Caco-2 (cell line): ENCODE data around the gene CPB2. TPM values are rescaled to one million over a fixed set of nuclear protein-coding genes. Genes with fewer than 3 reads are reported as not detected.

Experiments used
- BruUV-seq: library from RNA; stranded (reverse); fragments of 400-500 nt; replicated peaks from 2 replicates; lab custom pipeline; 2021; lab: Mats Ljungman, UMichigan
- CTCF ChIA-PET: fragments of 300-600 bp; sonication (Branson Sonifier 250); formaldehyde crosslinking; loops from one replicate; lab custom pipeline; 2022; ENCODE audit warnings: antibody characterized with exemption; lab: Charles Lee
- POLR2A ChIA-PET: fragments of 300-600 bp; sonication (Branson Sonifier 250); formaldehyde crosslinking; loops from one replicate; lab custom pipeline; 2022; ENCODE audit warnings: antibody characterized with exemption; lab: Charles Lee
- DNase-seq, 2 experiments: peaks; one replicate each; pipeline versions ENCODE4 v3.0.0 to v3.0.0-alpha.2; 2020 to 2022
- H3K27me3 ChIP-seq: replicated peaks from 2 replicates; pipeline ENCODE4 v1.6.0; 2011; ENCODE audit warnings: low read length; ENCODE audit not compliant: control insufficient read depth, insufficient read depth
- H3K36me3 ChIP-seq: 2 replicates; pipeline ENCODE4 v1.5.1; 2011; ENCODE audit warnings: low read length; ENCODE audit not compliant: control insufficient read depth, insufficient read depth
- H3K4me1 ChIP-seq: fragments of 250-450 bp; sonication (Bioruptor Pico); 2 replicates; pipeline ENCODE4 v1.5.1; 2020; ENCODE audit warnings: mild to moderate bottlenecking
- H3K4me3 ChIP-seq: 2 replicates; pipeline ENCODE4 v1.5.1; 2011; ENCODE audit warnings: low read depth, mild to moderate bottlenecking, control low read depth, low read length
- H3K9me3 ChIP-seq: fragments of 250-450 bp; sonication (Bioruptor Pico); 2 replicates; pipeline ENCODE4 v1.5.1; 2020; ENCODE audit warnings: mild to moderate bottlenecking, moderate library complexity
- H3K27ac Mint-ChIP-seq: one replicate; pipeline ENCODE4 v1.8.0; 2022; ENCODE audit warnings: mixed read lengths; ENCODE audit not compliant: unreplicated experiment
- H3K27me3 Mint-ChIP-seq: one replicate; pipeline ENCODE4 v1.8.0; 2022; ENCODE audit warnings: mixed read lengths; ENCODE audit not compliant: insufficient read depth, unreplicated experiment
- H3K36me3 Mint-ChIP-seq: one replicate; pipeline ENCODE4 v1.8.0; 2022; ENCODE audit warnings: mild to moderate bottlenecking, mixed read lengths; ENCODE audit not compliant: insufficient read depth, unreplicated experiment
- H3K4me1 Mint-ChIP-seq: one replicate; pipeline ENCODE4 v1.8.0; 2022; ENCODE audit warnings: low read depth, mixed read lengths; ENCODE audit not compliant: unreplicated experiment
- H3K4me3 Mint-ChIP-seq: one replicate; pipeline ENCODE4 v1.8.0; 2022; ENCODE audit warnings: mild to moderate bottlenecking, moderate library complexity, mixed read lengths; ENCODE audit not compliant: unreplicated experiment
- H3K9me3 Mint-ChIP-seq: one replicate; pipeline ENCODE4 v1.8.0; 2022; ENCODE audit warnings: mixed read lengths; ENCODE audit not compliant: unreplicated experiment
- intact Hi-C: fragments of 100-400 bp; cut with micrococcal nuclease; formaldehyde crosslinking; loops from one replicate; pipeline ENCODE4 v1.10.0; 2022; ENCODE audit not compliant: unreplicated experiment
- total RNA-seq: library from RNA; stranded (reverse); gene quantifications from 2 replicates; pipeline ENCODE4 v1.2.3, GENCODE V29; 2022
- TF ChIP-seq, protein P1 (sequence below), 2 experiments: fragments of 200-600 bp in 1 of 2; IDR thresholded peaks; 1 replicate in 1 of 2; 2 replicates in 1 of 2; pipeline versions ENCODE4 v1.5.1 to v1.8.0; 2011 to 2022; ENCODE audit warnings: antibody characterized with exemption in 1 of 2, control low read depth in 1 of 2, inconsistent platforms in 1 of 2, low read depth in 1 of 2, low read length in 1 of 2, mild to moderate bottlenecking in 1 of 2, moderate library complexity in 1 of 2; ENCODE audit not compliant: insufficient read depth in 1 of 2, severe bottlenecking in 1 of 2, unreplicated experiment in 1 of 2

Gene CPB2
- total RNA-seq, 1 experiment from 2014 or later: 0.18 TPM

- no peaks in the 10 kb centered on the region for H3K27me3 ChIP-seq
- no peaks in the 10 kb centered on the region for H3K9me3 Mint-ChIP-seq
- peaks cover 6% of the 10 kb centered on the region for H3K4me1 Mint-ChIP-seq
- no peaks in the 10 kb centered on the region for H3K36me3 ChIP-seq
- peaks cover 21% of the 10 kb centered on the region for H3K36me3 Mint-ChIP-seq
- DNase-seq: peak in 1 of 2 experiments; percentile 23
- no peaks in the 10 kb centered on the region for H3K27me3 Mint-ChIP-seq
- intact Hi-C loops: no loop called here
- TF ChIP-seq, protein P1, sequence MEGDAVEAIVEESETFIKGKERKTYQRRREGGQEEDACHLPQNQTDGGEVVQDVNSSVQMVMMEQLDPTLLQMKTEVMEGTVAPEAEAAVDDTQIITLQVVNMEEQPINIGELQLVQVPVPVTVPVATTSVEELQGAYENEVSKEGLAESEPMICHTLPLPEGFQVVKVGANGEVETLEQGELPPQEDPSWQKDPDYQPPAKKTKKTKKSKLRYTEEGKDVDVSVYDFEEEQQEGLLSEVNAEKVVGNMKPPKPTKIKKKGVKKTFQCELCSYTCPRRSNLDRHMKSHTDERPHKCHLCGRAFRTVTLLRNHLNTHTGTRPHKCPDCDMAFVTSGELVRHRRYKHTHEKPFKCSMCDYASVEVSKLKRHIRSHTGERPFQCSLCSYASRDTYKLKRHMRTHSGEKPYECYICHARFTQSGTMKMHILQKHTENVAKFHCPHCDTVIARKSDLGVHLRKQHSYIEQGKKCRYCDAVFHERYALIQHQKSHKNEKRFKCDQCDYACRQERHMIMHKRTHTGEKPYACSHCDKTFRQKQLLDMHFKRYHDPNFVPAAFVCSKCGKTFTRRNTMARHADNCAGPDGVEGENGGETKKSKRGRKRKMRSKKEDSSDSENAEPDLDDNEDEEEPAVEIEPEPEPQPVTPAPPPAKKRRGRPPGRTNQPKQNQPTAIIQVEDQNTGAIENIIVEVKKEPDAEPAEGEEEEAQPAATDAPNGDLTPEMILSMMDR (IDR thresholded peaks at IDR 0.05; ENCODE audit: insufficient read depth in 1 of 2, low read depth in 1 of 2, low read length in 1 of 2, severe bottlenecking in 1 of 2, unreplicated experiment in 1 of 2): no peak
- H3K27ac Mint-ChIP-seq: no peak overlapping the region
- no peaks in the 10 kb centered on the region for H3K4me1 ChIP-seq
- peaks cover 4% of the 10 kb centered on the region; the same call in 1 of the 2 replicates for H3K9me3 ChIP-seq
- no peak overlapping the region for H3K4me3 Mint-ChIP-seq
- no TSS peak for BruUV-seq
- ChIA-PET CTCF (no interaction called here), POLR2A (no interaction called here)
- H3K4me3 ChIP-seq: no peak overlapping the region
Observed at GRCh38 chr13:46035066-46035465, 69.8 kb downstream of the CPB2 start.

GRCh38 chr13:46032341-46032740 is 72.5 kb downstream of the CPB2 start:
- H3K36me3 ChIP-seq: no peaks in the 10 kb centered on the region
- TF ChIP-seq, protein P1 (IDR thresholded peaks at IDR 0.05; ENCODE audit: insufficient read depth in 1 of 2, low read depth in 1 of 2, low read length in 1 of 2, severe bottlenecking in 1 of 2, unreplicated experiment in 1 of 2): no peak
- peaks cover 19% of the 10 kb centered on the region for H3K36me3 Mint-ChIP-seq
- CTCF ChIA-PET: no interaction called here
- H3K4me3 Mint-ChIP-seq: no peak overlapping the region
- H3K4me1 ChIP-seq: no peaks in the 10 kb centered on the region
- intact Hi-C loops: no loop called here
- H3K4me1 Mint-ChIP-seq: peaks cover 6% of the 10 kb centered on the region
- POLR2A ChIA-PET: no interaction called here
- H3K9me3 Mint-ChIP-seq: no peaks in the 10 kb centered on the region
- H3K9me3 ChIP-seq: peaks cover 4% of the 10 kb centered on the region; the same call in 1 of the 2 replicates
- H3K27me3 Mint-ChIP-seq: no peaks in the 10 kb centered on the region
- DNase-seq: no peak
- no peak overlapping the region for H3K27ac Mint-ChIP-seq
- BruUV-seq: no TSS peak
- no peak overlapping the region for H3K4me3 ChIP-seq
- H3K27me3 ChIP-seq: no peaks in the 10 kb centered on the region

- Mint-ChIP-seq H3K4me1 (peaks cover 6% of the 10 kb centered on the region), H3K9me3 (no peaks in the 10 kb centered on the region), H3K4me3 (no peak overlapping the region), H3K27ac (no peak overlapping the region), H3K27me3 (no peaks in the 10 kb centered on the region), H3K36me3 (peaks cover 15% of the 10 kb centered on the region)
- ChIA-PET CTCF (no interaction called here), POLR2A (no interaction called here)
- Histone ChIP-seq H3K9me3 (peaks cover 4% of the 10 kb centered on the region; the same call in 1 of the 2 replicates), H3K36me3 (no peaks in the 10 kb centered on the region), H3K4me1 (no peaks in the 10 kb centered on the region), H3K4me3 (no peak overlapping the region), H3K27me3 (no peaks in the 10 kb centered on the region)
- TF ChIP-seq, protein P1 (IDR thresholded peaks at IDR 0.05; ENCODE audit: insufficient read depth in 1 of 2, low read depth in 1 of 2, low read length in 1 of 2, severe bottlenecking in 1 of 2, unreplicated experiment in 1 of 2): no peak
- no TSS peak for BruUV-seq
- intact Hi-C loops: no loop called here
- DNase-seq: no peak
Observed at GRCh38 chr13:46031581-46032263, 73.1 kb downstream of the CPB2 start.
